Occipital lobe (tissue), 3 donors: Measurements from ENCODE around the gene GPR37L1. TPM values are rescaled to one million over a fixed set of nuclear protein-coding genes. Genes with fewer than 3 reads are reported as not detected.
"Not testable (repeated sequence)": the region's sequence is repeated elsewhere in the genome, so short reads cannot be mapped to it uniquely, and the experiment has no call there.

Experiments
- DNase-seq: peaks from one replicate; lab custom pipeline; 2025; lab: John Stamatoyannopoulos, UW
- small RNA-seq: library from RNA; depleted of rRNA; stranded (forward); fragments of <200 nt; gene quantifications from one replicate; pipeline ENCODE3, GENCODE V24; 2014
- total RNA-seq: library from RNA; depleted of rRNA; stranded (reverse); fragments of >200 nt; gene quantifications from one replicate; pipeline ENCODE4 v1.2.3, GENCODE V29; 2014

Gene GPR37L1
- total RNA-seq, 1 donor from 2014 or later, result 1.1 TPM

- not testable (repeated sequence) for DNase-seq
Measured at GRCh38 chr1:202167054-202167453, 44.3 kb downstream of the GPR37L1 start.

GRCh38 chr1:202167708-202168415 lies 45.1 kb downstream of the GPR37L1 start:
- DNase-seq, result no peak

- DNase-seq, result no peak
Measured at GRCh38 chr1:202168861-202169260, 46.1 kb downstream of the GPR37L1 start.

GRCh38 chr1:202170726-202171125 lies 48.0 kb downstream of the GPR37L1 start:
- DNase-seq, result no peak

- no peak for DNase-seq
Measured at GRCh38 chr1:202171292-202172014, 48.7 kb downstream of the GPR37L1 start.

GRCh38 chr1:202172015-202172355 lies 49.3 kb downstream of the GPR37L1 start:
- DNase-seq, result no peak

GRCh38 chr1:202173993-202174392 lies 51.3 kb downstream of the GPR37L1 start:
- no peak for DNase-seq

GRCh38 chr1:202176949-202177927 lies 54.5 kb downstream of the GPR37L1 start:
- DNase-seq, result no peak

- no peak for DNase-seq
Measured at GRCh38 chr1:202179828-202180750, 57.4 kb downstream of the GPR37L1 start.

GRCh38 chr1:202180751-202181139 lies 58.0 kb downstream of the GPR37L1 start:
- not testable (repeated sequence) for DNase-seq

GRCh38 chr1:202181586-202181985 lies 58.9 kb downstream of the GPR37L1 start:
- no peak for DNase-seq

GRCh38 chr1:202182040-202182877 lies 59.5 kb downstream of the GPR37L1 start:
- DNase-seq, result no peak

Small RNA genes within 50 kb of the gene (small RNA-seq; reads per million reads assigned to genes)
- not detected for gene CRIP1P3

Other genes with a start within 250 kb of the GPR37L1 start
- gene SHISA4, start 234.0 kb upstream of the GPR37L1 start, total RNA-seq, result 16.1 TPM
- 0.47 TPM for gene LMOD1, start 176.4 kb upstream of the GPR37L1 start, total RNA-seq
- gene TIMM17A, start 167.4 kb upstream of the GPR37L1 start, total RNA-seq, result 54.0 TPM
- 18.9 TPM for gene RNPEP, start 140.3 kb upstream of the GPR37L1 start, total RNA-seq
- 0.31 TPM for gene ELF3, start 112.3 kb upstream of the GPR37L1 start, total RNA-seq
- gene ARL8A, start 21.8 kb downstream of the GPR37L1 start, total RNA-seq, result 77.0 TPM
- gene PTPN7, start 37.7 kb downstream of the GPR37L1 start, total RNA-seq, result 0.16 TPM
- gene LGR6, start 70.9 kb downstream of the GPR37L1 start, total RNA-seq, result 0.62 TPM
- gene UBE2T, start 219.0 kb downstream of the GPR37L1 start, total RNA-seq, result 27.6 TPM
- gene PPP1R12B, start 225.8 kb downstream of the GPR37L1 start, total RNA-seq, result 30.4 TPM